ENCODE measurements around the gene CD274. TPM values are rescaled to one million over a fixed set of nuclear protein-coding genes. Genes with fewer than 3 reads are reported as not detected.

The CD274 gene
- total RNA-seq, 1 experiment from 2014 or later = 2.5 TPM

- no peak overlapping the region for H3K4me2 ChIP-seq (ENCODE audit: low read length)
- H3K9ac ChIP-seq (ENCODE audit: low read length) = no peak overlapping the region
- ChIA-PET POLR2A (no interaction called here), CTCF (interaction anchor here (1.0 to 1.8 kb wide), 6 partner anchors 12 to 1043 kb away, joined by 3 to 19 read pairs (median 4); partner anchors contain the start of genes INSL6 and PLGRKT), RAD21 (ENCODE audit: low non-redundant PET in 1 of 2, low total read pairs in 2 of 2, uncharacterized antibody in 2 of 2, unreplicated experiment in 2 of 2) (interaction anchor here in 1 of 2 experiments (1.2 kb wide), 1 partner anchor 239 kb away, joined by 3 read pairs; no protein-coding TSS in a partner anchor)
- no peak overlapping the region for H2AFZ ChIP-seq (ENCODE audit: low read depth, low read length, poor library complexity, severe bottlenecking)
- no peaks in the 10 kb centered on the region for H3K36me3 ChIP-seq (ENCODE audit: control insufficient read depth in 1 of 2, insufficient read depth in 2 of 2, low read length in 2 of 2)
- no peak overlapping the region for H3K4me3 ChIP-seq (replicated peaks in 1 of 2; ENCODE audit: low read depth in 1 of 2, low read length in 2 of 2)
- H3K27ac ChIP-seq (ENCODE audit: low read depth, low read length) = no peak overlapping the region
- ATAC-seq (peak; percentile 82), DNase-seq (ENCODE audit: low read depth, low spot score) (no peak)
- H3K79me2 ChIP-seq (ENCODE audit: insufficient read depth, low read length) = no peaks in the 10 kb centered on the region
- H3K9me2 ChIP-seq (ENCODE audit: insufficient read depth) = no peaks in the 10 kb centered on the region
- TF ChIP-seq SRF (IDR thresholded peaks at IDR 0.05; ENCODE audit: low read depth) = no peak
- TF ChIP-seq CTCF (IDR thresholded peaks at IDR 0.05 in 2 of 3, conservative IDR thresholded peaks at IDR 0.05 in 1 of 3; ENCODE audit: borderline replicate concordance in 1 of 3, insufficient read depth in 1 of 3, low read depth in 2 of 3, low read length in 2 of 3) = peak; percentile 40 to 71 (median 69); a peak in 5 of 6 replicates
- peak; percentile 72 for TF ChIP-seq RAD21 (IDR thresholded peaks at IDR 0.05; ENCODE audit: low read depth)
- TF ChIP-seq, protein P1, sequence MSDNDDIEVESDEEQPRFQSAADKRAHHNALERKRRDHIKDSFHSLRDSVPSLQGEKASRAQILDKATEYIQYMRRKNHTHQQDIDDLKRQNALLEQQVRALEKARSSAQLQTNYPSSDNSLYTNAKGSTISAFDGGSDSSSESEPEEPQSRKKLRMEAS (IDR thresholded peaks at IDR 0.05) = no peak
- TF ChIP-seq SP1 (IDR thresholded peaks at IDR 0.05; ENCODE audit: low read depth) = peak; percentile 13; the same call in 1 of the 2 replicates
- no peaks in the 10 kb centered on the region for H3K4me1 ChIP-seq (ENCODE audit: control insufficient read depth in 1 of 2, insufficient read depth in 2 of 2, low read length in 2 of 2)
- no peaks in the 10 kb centered on the region for H3K9me3 ChIP-seq (ENCODE audit: control insufficient read depth in 1 of 2, insufficient read depth in 1 of 2, low read depth in 1 of 2, low read length in 2 of 2)
- BruUV-seq (replicated peaks) = no TSS peak
- intact Hi-C loops (cut with micrococcal nuclease) = loop anchor here (1.0 to 10.0 kb wide), 3 partner anchors 239 to 1040 kb away; no protein-coding TSS in a partner anchor
- no peaks in the 10 kb centered on the region for H4K20me1 ChIP-seq (ENCODE audit: insufficient read depth)
- no peaks in the 10 kb centered on the region for H3K27me3 ChIP-seq (ENCODE audit: insufficient read depth, low read length)
Measured at GRCh38 chr9:5425006-5425628, 25.2 kb upstream of the CD274 start.

GRCh38 chr9:5427005-5427404 is 23.3 kb upstream of the CD274 start:
- ATAC-seq = no peak
- intact Hi-C loops (cut with micrococcal nuclease) = loop anchor here (5.0 to 10.0 kb wide), 2 partner anchors 665 to 1042 kb away; no protein-coding TSS in a partner anchor
- Histone ChIP-seq H2AFZ (ENCODE audit: low read depth, low read length, poor library complexity, severe bottlenecking) (no peak overlapping the region), H3K9ac (ENCODE audit: low read length) (no peak overlapping the region), H3K4me2 (ENCODE audit: low read length) (no peak overlapping the region), H3K27me3 (ENCODE audit: insufficient read depth, low read length) (no peaks in the 10 kb centered on the region), H3K9me2 (ENCODE audit: insufficient read depth) (no peaks in the 10 kb centered on the region), H3K9me3 (ENCODE audit: control insufficient read depth in 1 of 2, insufficient read depth in 1 of 2, low read depth in 1 of 2, low read length in 2 of 2) (no peaks in the 10 kb centered on the region), H3K36me3 (ENCODE audit: control insufficient read depth in 1 of 2, insufficient read depth in 2 of 2, low read length in 2 of 2) (no peaks in the 10 kb centered on the region), H3K4me3 (replicated peaks in 1 of 2; ENCODE audit: low read depth in 1 of 2, low read length in 2 of 2) (no peak overlapping the region), H3K27ac (ENCODE audit: low read depth, low read length) (no peak overlapping the region), H4K20me1 (ENCODE audit: insufficient read depth) (no peaks in the 10 kb centered on the region), H3K79me2 (ENCODE audit: insufficient read depth, low read length) (no peaks in the 10 kb centered on the region), H3K4me1 (ENCODE audit: control insufficient read depth in 1 of 2, insufficient read depth in 2 of 2, low read length in 2 of 2) (no peaks in the 10 kb centered on the region)
- no peak for DNase-seq (ENCODE audit: low read depth, low spot score)
- ChIA-PET POLR2A (no interaction called here), CTCF (no interaction called here), RAD21 (ENCODE audit: low non-redundant PET in 1 of 2, low total read pairs in 2 of 2, uncharacterized antibody in 2 of 2, unreplicated experiment in 2 of 2) (no interaction called here)
- no TSS peak for BruUV-seq (replicated peaks)
- TF ChIP-seq EZH2phosphoT487 (IDR thresholded peaks at IDR 0.05; ENCODE audit: borderline replicate concordance) = no peak
- TF ChIP-seq POLR2A (IDR thresholded peaks at IDR 0.05; ENCODE audit: borderline replicate concordance, extremely low read depth, insufficient read depth, insufficient read length) = no peak
- TF ChIP-seq POLR2AphosphoS5 (IDR thresholded peaks at IDR 0.05; ENCODE audit: low read depth, low read length) = no peak
- no peak for TF ChIP-seq YY1 (IDR thresholded peaks at IDR 0.05; ENCODE audit: extremely low read depth, insufficient replicate concordance, low read depth, low read length)
- no peak for TF ChIP-seq CTCF (IDR thresholded peaks at IDR 0.05 in 2 of 3, conservative IDR thresholded peaks at IDR 0.05 in 1 of 3; ENCODE audit: borderline replicate concordance in 1 of 3, insufficient read depth in 1 of 3, low read depth in 2 of 3, low read length in 2 of 3)
- TF ChIP-seq ELF1 (IDR thresholded peaks at IDR 0.05; ENCODE audit: borderline replicate concordance, low read depth) = no peak
- TF ChIP-seq EZH2 (IDR thresholded peaks at IDR 0.05) = no peak
- no peak for TF ChIP-seq ZBTB33 (IDR thresholded peaks at IDR 0.05; ENCODE audit: extremely low read depth, insufficient replicate concordance, low read length)
